HL-60/S4 treated with phorbol 12-myristate 13-acetate at 8.2 ng/mL for 4 days and 3 days (cell line): Measurements from ENCODE around the gene MPPED1.

Source experiments
- in situ Hi-C: fragments of 300-500 bp; cut with MboI; formaldehyde crosslinking; loops from 2 replicates; pipeline ENCODE4 v1.15.0; 2022; ENCODE audit warnings: low sequenced_read_pairs

The MPPED1 gene

DNA sequence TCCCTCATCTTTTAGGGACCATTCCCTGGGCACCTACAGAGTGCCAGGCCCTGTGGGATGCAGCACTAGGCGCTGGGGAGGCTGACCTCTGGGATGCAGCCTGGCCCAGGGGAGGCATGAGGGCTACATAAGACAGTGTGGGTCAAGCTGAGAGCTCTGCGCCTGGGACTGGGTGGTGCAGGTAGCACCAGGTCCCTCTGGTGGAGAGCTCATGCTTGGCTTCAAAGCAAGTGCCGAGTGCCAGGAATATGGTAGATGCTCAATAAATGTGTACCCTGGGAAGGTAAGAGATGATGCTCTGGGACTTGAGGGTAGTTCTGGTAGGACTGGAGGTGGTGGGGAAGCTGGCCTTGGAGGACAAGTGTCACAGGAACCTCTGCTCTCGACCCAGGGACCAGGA lies 2.0 kb upstream of the MPPED1 start:
- in situ Hi-C loops = no loop called here

GRCh38 chr22:43411040-43411868 lies 560 bp upstream of the MPPED1 start:
- in situ Hi-C loops = no loop called here

- in situ Hi-C loops = no loop called here
Measured at GRCh38 chr22:43412808-43413795, 1.3 kb downstream of the MPPED1 start.

- in situ Hi-C loops = no loop called here
Measured at GRCh38 chr22:43413826-43414225, 2.0 kb downstream of the MPPED1 start.

DNA sequence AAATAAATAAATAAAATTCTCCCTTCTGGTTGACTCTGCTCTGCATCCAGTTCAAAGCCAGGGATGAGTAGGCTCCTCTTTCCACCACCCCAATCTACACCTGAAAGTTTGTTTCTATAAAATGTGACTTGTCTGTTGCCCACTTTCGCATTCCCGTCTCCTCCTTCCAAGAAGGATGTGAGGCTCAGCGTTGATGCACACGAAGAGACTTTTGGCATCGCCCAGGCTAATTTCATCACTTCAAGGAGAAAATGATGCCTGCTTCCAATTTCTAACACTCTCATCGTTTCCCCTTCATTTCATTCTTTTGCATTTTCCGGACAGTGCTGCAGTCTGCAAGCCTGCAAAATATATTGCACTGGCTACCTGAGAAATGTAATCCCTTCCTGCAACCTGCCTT lies 3.9 kb downstream of the MPPED1 start:
- in situ Hi-C loops = no loop called here

DNA sequence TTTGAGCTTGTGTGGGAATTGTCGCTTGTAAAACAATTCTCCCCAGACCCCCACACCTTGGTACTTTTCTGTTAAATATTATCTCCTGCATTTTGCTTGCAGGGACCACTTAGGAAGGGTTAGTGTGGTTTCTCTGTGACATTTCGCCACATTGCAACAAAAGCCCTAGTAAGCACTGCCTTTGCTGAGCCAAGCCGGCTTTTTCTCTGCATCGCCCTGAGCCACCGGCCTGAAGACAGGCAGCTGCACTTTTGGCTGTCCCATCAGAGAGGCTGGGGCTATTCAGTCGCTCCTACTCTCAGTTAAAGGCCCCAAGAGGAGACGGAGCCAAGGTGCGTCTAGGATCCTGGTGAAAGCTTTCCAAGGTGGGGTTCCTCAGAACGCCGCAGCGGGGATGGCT lies 5.7 kb downstream of the MPPED1 start:
- in situ Hi-C loops = no loop called here

- in situ Hi-C loops = no loop called here
Measured at GRCh38 chr22:43418079-43418825, 6.4 kb downstream of the MPPED1 start.

DNA sequence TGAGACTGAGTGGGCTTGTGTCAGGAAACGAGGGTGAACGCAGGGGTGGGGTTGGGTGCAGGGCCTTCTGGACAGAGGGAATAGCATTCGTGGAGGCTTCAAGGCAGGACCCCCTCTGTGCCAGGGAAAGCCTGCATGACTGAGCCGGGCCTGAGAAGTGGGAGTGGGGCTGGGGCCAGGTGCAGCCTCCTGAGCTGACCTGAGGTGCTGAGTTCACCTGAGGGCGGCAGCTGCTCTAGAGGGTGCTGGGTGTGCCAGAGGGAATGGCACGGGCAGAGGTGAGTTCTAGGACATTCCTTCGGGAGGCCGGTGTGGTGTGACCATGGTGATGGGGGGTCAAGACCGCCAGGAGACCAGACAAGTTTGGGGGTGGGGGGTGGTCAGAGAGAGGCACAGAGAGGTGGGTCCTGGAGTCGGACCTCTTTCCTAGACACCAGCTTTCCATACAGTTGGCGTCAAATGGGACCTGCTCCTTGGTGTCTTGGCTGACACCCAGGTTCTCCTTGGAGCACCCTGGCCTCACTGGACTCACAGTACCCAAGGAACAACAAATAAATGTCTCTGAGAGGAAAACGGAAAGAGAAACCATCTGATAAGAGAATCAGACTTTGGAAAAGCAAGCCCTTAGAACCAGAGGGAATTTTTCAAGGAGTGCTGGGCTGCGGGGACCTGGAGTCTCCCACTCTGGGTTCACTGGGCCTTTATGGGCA lies 7.7 kb downstream of the MPPED1 start:
- in situ Hi-C loops = no loop called here

GRCh38 chr22:43421046-43421665 lies 9.3 kb downstream of the MPPED1 start:
- in situ Hi-C loops = no loop called here

GRCh38 chr22:43421914-43422615 lies 10.3 kb downstream of the MPPED1 start:
- in situ Hi-C loops = no loop called here

DNA sequence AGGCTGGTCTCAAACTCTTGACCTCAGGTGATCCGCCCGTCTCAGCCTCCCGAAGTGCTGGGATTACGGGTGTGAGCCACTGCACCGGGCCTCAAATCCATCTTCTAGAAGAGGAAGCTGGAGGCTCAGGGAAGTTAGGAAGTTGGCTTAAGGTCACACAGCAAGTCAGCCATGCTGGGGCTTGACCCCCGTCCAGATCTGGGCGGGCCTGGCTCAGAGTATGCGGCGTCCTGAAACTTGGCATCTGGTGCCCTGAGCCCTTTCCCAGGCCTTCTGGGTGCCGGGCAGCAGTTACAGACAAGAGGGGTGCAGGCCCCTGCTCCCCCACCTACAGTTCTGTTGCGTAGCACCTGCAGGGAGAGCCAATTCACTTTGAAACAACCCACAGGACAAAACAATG lies 11.2 kb downstream of the MPPED1 start:
- in situ Hi-C loops = no loop called here

DNA sequence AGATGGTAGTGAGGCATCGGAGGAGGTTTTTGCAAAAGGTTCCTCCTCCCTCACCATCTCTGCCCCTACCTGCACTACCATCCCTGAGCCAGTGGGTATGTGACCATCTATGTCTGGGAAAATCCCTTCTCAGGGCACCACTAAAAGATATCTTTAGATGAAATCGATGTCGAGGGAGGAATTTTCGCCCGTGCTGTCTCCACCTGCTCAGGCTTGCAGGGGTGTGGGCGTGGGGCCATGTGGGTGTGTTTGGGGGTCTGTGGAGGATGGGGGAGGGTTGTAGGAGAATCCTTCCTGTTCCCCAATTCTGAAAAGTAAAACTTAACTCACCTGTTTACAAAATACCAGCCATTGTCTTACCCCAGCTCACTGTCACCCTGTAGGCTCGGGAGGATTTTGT lies 12.4 kb downstream of the MPPED1 start:
- in situ Hi-C loops = no loop called here

DNA sequence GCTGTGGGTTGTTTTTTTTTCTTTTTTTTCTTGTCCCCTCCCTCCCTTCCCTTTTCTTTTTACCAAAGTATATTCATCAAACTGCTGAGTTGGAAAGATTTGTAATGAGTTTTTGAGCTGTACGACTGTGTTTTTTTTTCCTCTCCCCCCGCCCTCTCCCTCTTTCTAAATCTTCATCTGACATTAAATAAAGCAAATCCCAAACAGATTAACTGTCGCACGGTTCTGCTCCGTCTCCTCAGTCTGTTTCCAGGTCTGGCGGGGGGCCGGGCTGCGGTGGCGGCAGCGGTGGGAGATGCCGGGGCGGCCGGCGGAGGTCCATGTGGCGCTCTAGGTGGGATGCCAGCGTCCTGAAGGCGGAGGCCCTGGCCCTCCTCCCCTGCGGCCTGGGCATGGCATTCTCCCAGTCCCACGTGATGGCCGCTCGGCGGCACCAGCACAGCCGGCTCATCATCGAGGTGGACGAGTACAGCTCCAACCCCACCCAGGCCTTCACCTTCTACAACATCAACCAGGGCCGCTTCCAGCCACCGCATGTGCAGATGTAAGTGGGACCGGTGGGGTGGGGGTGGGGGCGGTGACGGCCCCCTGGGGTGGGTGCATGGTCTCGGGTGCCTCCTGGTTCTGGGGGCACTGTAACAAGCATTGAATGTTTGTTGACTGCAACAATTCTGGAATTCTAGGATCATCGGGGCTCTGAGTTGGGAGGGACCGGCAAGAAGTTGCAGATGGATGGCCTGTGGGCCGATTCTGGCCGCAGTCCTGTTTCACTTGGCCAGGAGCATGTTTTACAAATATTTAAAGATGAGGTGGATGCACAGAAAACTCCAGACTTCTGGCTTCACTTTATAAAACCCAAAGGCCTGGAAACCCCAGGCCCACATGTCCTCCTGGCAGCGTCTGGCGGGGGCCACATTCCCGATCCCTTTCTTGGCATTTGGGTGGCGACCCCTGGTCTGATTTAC lies 13.1 kb downstream of the MPPED1 start:
- in situ Hi-C loops = no loop called here

DNA sequence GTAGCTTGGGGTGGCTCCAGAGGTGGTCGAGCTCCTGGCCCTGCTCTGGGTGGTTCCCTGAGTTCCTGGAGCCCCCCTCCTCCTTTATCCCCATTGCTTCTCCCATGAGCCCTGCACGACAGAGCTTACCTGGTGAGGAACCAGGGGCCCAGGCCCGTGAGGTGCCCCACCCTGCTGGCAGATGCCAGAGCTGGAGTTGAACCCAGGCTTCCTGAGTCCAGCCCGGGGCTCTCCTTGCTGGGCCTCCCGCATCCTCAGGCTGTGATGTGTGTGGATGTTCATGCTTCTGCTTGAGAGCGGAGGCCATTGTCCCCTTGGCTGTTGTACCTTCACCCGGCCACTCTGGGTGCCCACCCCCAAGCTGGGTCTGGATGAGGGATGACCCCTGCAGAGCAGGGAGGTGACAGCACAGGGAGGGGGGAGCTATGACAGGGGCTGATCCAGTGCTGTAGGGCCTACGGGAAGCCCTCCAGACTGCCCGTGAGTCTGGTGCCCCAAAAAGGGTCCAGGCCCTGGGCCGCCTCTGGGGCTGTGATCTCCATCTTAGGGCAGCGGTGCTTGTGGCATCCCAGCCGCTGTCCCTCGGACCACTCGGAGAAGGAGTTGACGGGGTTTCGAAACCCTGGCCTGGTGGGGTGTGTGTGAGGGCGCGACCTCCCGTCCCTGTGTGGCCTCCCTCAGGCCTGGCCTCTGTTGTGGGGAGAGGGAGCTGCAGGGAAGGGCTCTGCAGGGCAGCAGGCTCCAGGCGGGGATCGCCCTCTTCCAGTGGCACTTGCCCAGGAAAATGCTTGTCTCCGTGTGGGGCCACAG lies 14.4 kb downstream of the MPPED1 start:
- in situ Hi-C loops = no loop called here

GRCh38 chr22:43426816-43427215 lies 15.0 kb downstream of the MPPED1 start:
- in situ Hi-C loops = no loop called here

GRCh38 chr22:43427296-43428004 lies 15.6 kb downstream of the MPPED1 start:
- in situ Hi-C loops = no loop called here

- in situ Hi-C loops = no loop called here
Measured at GRCh38 chr22:43428005-43428485, 16.2 kb downstream of the MPPED1 start.
